ENCODE results near the gene CDK5RAP3. TPM values are rescaled to one million over a fixed set of nuclear protein-coding genes. Genes with fewer than 3 reads are reported as not detected.

Gene CDK5RAP3
- total RNA-seq, 1 experiment from 2014 or later = 102 TPM

GRCh38 chr17:48026502-48027321 lies 55.8 kb downstream of the CDK5RAP3 start:
- DNase-seq (ENCODE audit: low read depth) = peak; percentile 86
- in situ Hi-C loops (cut with HindIII; ENCODE audit: low pct_unique_long_range_greater_than_20kb, low sequenced_read_pairs) = no loop called here

- in situ Hi-C loops (cut with HindIII; ENCODE audit: low pct_unique_long_range_greater_than_20kb, low sequenced_read_pairs) = no loop called here
- DNase-seq (ENCODE audit: low read depth) = no peak
Observed at GRCh38 chr17:48027322-48027981, 56.5 kb downstream of the CDK5RAP3 start.

- in situ Hi-C loops (cut with HindIII; ENCODE audit: low pct_unique_long_range_greater_than_20kb, low sequenced_read_pairs) = no loop called here
- no peak for DNase-seq (ENCODE audit: low read depth)
Observed at GRCh38 chr17:48028736-48029135, 57.8 kb downstream of the CDK5RAP3 start.

- no peak for DNase-seq (ENCODE audit: low read depth)
- in situ Hi-C loops (cut with HindIII; ENCODE audit: low pct_unique_long_range_greater_than_20kb, low sequenced_read_pairs) = no loop called here
Observed at GRCh38 chr17:48030531-48030930, 59.6 kb downstream of the CDK5RAP3 start.

Other genes starting within 250 kb of the CDK5RAP3 start
- gene TBX21, start 237.9 kb upstream of the CDK5RAP3 start, total RNA-seq (2014; rRNA removed; shearing (Covaris generic); ENCODE audit: low replicate concordance) = not detected in 2 replicates
- gene OSBPL7, start 149.3 kb upstream of the CDK5RAP3 start, total RNA-seq (2014; rRNA removed; shearing (Covaris generic); ENCODE audit: low replicate concordance) = 10.0 and 12.4 TPM in 2 replicates
- gene MRPL10, start 139.6 kb upstream of the CDK5RAP3 start, total RNA-seq (2014; rRNA removed; shearing (Covaris generic); ENCODE audit: low replicate concordance) = 61.4 and 63.9 TPM in 2 replicates
- gene LRRC46, start 139.4 kb upstream of the CDK5RAP3 start, total RNA-seq (2014; rRNA removed; shearing (Covaris generic); ENCODE audit: low replicate concordance) = not detected in 2 replicates
- 46.0 and 52.3 TPM in 2 replicates for gene SCRN2, start 129.8 kb upstream of the CDK5RAP3 start, total RNA-seq (2014; rRNA removed; shearing (Covaris generic); ENCODE audit: low replicate concordance)
- gene SP6, start 120.0 kb upstream of the CDK5RAP3 start, total RNA-seq (2014; rRNA removed; shearing (Covaris generic); ENCODE audit: low replicate concordance) = 2.4 and 4.6 TPM in 2 replicates
- 0.03 TPM in 1 of 2 replicates, not detected in the other for gene SP2, start 74.9 kb upstream of the CDK5RAP3 start, total RNA-seq (2014; rRNA removed; shearing (Covaris generic); ENCODE audit: low replicate concordance)
- gene PNPO, start 29.5 kb upstream of the CDK5RAP3 start, total RNA-seq (2014; rRNA removed; shearing (Covaris generic); ENCODE audit: low replicate concordance) = 77.0 and 96.8 TPM in 2 replicates
- not detected in 2 replicates for gene PRR15L, start 13.2 kb upstream of the CDK5RAP3 start, total RNA-seq (2014; rRNA removed; shearing (Covaris generic); ENCODE audit: low replicate concordance)
- not detected in 2 replicates for gene COPZ2, start 66.7 kb downstream of the CDK5RAP3 start, total RNA-seq (2014; rRNA removed; shearing (Covaris generic); ENCODE audit: low replicate concordance)
- 31.9 and 36.2 TPM in 2 replicates for gene NFE2L1, start 77.2 kb downstream of the CDK5RAP3 start, total RNA-seq (2014; rRNA removed; shearing (Covaris generic); ENCODE audit: low replicate concordance)
- 14.4 and 26.1 TPM in 2 replicates for gene CBX1, start 130.4 kb downstream of the CDK5RAP3 start, total RNA-seq (2014; rRNA removed; shearing (Covaris generic); ENCODE audit: low replicate concordance)
- gene SNX11, start 136.7 kb downstream of the CDK5RAP3 start, total RNA-seq (2014; rRNA removed; shearing (Covaris generic); ENCODE audit: low replicate concordance) = 24.8 and 26.0 TPM in 2 replicates

Measured in Caki2 (cell line).